ENCODE results near the gene RASA3. TPM values are rescaled to one million over a fixed set of nuclear protein-coding genes. Genes with fewer than 3 reads are reported as not detected.

The RASA3 gene
- total and polyA plus RNA-seq, 2 donors (not counting 3 experiments of a cell fraction or from before 2014, with no cell fraction given), result 26.5 to 53.8 TPM

DNA sequence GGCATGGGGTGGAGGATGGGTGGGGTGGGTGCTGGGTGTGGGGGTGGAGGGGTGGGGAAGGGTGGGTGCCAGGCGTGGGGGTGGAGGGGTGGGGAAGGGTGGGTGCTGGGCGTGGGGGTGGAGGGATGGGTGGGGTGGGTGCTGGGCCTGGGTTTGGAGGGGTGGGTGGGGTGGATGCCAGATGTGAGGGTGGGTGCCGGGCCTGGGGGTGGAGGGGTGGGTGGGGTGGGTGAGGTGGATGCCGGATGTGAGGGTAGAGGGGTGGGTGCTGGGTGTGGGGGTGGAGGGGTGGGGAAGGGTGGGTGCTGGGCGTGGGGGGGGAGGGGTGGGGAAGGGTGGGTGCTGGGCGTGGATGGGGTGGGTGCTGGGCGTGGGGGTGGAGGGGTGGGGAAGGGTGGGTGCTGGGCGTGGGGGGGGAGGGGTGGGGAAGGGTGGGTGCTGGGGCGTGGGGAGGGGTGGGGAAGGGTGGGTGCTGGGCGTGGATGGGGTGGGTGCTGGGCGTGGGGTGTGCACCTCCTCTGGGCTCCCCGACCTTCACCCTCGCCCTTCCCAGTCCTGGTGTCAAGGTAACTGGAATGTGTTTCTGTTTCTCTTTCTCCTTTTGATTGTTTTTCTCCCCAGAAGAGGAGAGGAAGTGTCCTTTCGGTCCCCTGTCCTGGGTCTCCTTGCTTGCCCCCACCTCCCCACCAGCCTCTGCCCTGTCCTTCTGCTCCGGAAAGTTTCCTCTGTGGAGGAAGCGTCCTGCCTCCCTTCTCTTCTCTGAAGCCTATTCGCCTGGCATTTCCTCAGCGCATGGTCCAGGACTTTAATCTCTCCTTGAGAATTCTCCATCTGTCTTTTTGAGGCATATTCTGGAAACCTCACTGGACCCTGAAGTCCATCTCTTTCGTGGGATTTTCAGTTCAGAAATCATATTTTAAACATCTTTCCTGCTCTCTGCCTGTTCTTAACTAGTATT, 23.8 kb upstream of the RASA3 start:
- dilution Hi-C loops (cut with MboI; ENCODE audit: extremely low pct_ligation_motif_present, low sequenced_read_pairs), result no loop called here
- Histone ChIP-seq H3K27ac (ENCODE audit: insufficient read depth, low read depth, low read length) (no peak overlapping the region), H4K20me1 (replicated peaks; ENCODE audit: control insufficient read depth, extremely low read depth, insufficient read depth, low read length) (no peaks in the 10 kb centered on the region), H3K79me2 (ENCODE audit: control insufficient read depth, insufficient read depth, low read length) (no peaks in the 10 kb centered on the region), H3K27me3 (ENCODE audit: control insufficient read depth in 2 of 2, insufficient read depth in 2 of 2, low read length in 2 of 2) (peaks cover 0 to 3% of the 10 kb centered on the region in 2 experiments), H3K9me1 (replicated peaks; ENCODE audit: control insufficient read depth, extremely low read depth, insufficient read depth, low read length) (no peaks in the 10 kb centered on the region), H2AFZ (ENCODE audit: low read depth, low read length) (no peak overlapping the region), H3K4me1 (ENCODE audit: control insufficient read depth, extremely low read depth, insufficient read depth, low read length) (peaks cover 11% of the 10 kb centered on the region), H3K4me3 (replicated peaks in 1 of 3; ENCODE audit: insufficient read depth in 1 of 3, low read depth in 1 of 3, low read length in 3 of 3) (no peak overlapping the region), H3K36me3 (ENCODE audit: control insufficient read depth in 2 of 2, extremely low read depth in 1 of 2, insufficient read depth in 2 of 2, low read length in 2 of 2) (no peaks in the 10 kb centered on the region), H3K9ac (replicated peaks; ENCODE audit: extremely low read depth, insufficient read depth, low read length) (no peak overlapping the region), H3K4me2 (ENCODE audit: insufficient read depth, low read length) (no peak overlapping the region), H3K9me3 (replicated peaks; ENCODE audit: control insufficient read depth, insufficient read depth, low read length) (no peaks in the 10 kb centered on the region)
- ChIA-PET POLR2A (no interaction called here), CTCF (no interaction called here)
- no peak for DNase-seq (ENCODE audit: low read depth, low spot score)
- intact Hi-C loops (cut with micrococcal nuclease), result no loop called here
- TF ChIP-seq, protein P1, sequence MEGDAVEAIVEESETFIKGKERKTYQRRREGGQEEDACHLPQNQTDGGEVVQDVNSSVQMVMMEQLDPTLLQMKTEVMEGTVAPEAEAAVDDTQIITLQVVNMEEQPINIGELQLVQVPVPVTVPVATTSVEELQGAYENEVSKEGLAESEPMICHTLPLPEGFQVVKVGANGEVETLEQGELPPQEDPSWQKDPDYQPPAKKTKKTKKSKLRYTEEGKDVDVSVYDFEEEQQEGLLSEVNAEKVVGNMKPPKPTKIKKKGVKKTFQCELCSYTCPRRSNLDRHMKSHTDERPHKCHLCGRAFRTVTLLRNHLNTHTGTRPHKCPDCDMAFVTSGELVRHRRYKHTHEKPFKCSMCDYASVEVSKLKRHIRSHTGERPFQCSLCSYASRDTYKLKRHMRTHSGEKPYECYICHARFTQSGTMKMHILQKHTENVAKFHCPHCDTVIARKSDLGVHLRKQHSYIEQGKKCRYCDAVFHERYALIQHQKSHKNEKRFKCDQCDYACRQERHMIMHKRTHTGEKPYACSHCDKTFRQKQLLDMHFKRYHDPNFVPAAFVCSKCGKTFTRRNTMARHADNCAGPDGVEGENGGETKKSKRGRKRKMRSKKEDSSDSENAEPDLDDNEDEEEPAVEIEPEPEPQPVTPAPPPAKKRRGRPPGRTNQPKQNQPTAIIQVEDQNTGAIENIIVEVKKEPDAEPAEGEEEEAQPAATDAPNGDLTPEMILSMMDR (IDR thresholded peaks at IDR 0.05; ENCODE audit: extremely low read depth in 1 of 2, insufficient read depth in 1 of 2, low read depth in 1 of 2, low read length in 2 of 2), result no peak
- TF ChIP-seq POLR2AphosphoS5 (IDR thresholded peaks at IDR 0.05; ENCODE audit: insufficient read depth, low read depth, low read length), result no peak
- no peak for TF ChIP-seq POLR2A (IDR thresholded peaks at IDR 0.05; ENCODE audit: low read depth, low read length)
- TF ChIP-seq GATA2 (IDR thresholded peaks at IDR 0.05; ENCODE audit: insufficient read depth, insufficient read length, low read depth, low read length), result no peak
- no peak for TF ChIP-seq EZH2 (IDR thresholded peaks at IDR 0.05; ENCODE audit: borderline replicate concordance, low read depth, low read length, severe bottlenecking)
- TF ChIP-seq, protein P2, sequence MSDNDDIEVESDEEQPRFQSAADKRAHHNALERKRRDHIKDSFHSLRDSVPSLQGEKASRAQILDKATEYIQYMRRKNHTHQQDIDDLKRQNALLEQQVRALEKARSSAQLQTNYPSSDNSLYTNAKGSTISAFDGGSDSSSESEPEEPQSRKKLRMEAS (IDR thresholded peaks at IDR 0.05; ENCODE audit: insufficient read depth, insufficient read length), result no peak
- TF ChIP-seq MYC (IDR thresholded peaks at IDR 0.05; ENCODE audit: low read depth, low read length), result no peak
- no peak for TF ChIP-seq JUN (IDR thresholded peaks at IDR 0.05; ENCODE audit: borderline replicate concordance, insufficient read depth, insufficient read length, low read depth)
- TF ChIP-seq FOS (IDR thresholded peaks at IDR 0.05; ENCODE audit: borderline replicate concordance, insufficient read depth, low read length), result no peak
- BruUV-seq (replicated peaks), result no TSS peak
- no peak for FAIRE-seq

All from endothelial cell of umbilical vein (primary cell).